GM19035 (cell line): ENCODE results near the gene SNAI1.
"Not testable (repeated sequence)": the region's sequence is repeated elsewhere in the genome, so short reads cannot be mapped to it uniquely, and the experiment has no call there.

Experiments
- ATAC-seq: cut with Tn5 transposase; IDR thresholded peaks from one replicate; pipeline ENCODE4 v1.9.1; 2021; ENCODE audit not compliant: unreplicated experiment

Gene SNAI1

DNA sequence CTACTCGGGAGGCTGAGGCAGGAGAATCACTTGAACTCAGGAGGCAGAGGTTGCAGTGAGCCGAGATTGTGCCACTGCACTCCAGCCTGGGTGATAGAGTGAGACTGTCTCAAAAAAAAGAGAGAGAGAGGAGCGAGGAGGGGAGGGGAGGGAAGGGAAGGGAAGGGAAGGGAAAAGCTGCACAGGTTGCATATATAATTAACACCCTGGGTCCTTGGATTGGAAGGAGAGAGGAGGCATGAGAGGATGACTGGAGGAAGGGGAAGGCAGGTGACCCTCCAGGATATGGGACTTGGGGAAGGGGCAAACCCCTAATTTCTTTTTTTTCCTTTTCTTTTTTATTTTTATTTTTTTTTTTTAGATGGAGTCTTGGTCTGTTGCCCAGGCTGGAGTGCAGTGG is 28.8 kb downstream of the SNAI1 start:
- ATAC-seq, result not testable (repeated sequence)

DNA sequence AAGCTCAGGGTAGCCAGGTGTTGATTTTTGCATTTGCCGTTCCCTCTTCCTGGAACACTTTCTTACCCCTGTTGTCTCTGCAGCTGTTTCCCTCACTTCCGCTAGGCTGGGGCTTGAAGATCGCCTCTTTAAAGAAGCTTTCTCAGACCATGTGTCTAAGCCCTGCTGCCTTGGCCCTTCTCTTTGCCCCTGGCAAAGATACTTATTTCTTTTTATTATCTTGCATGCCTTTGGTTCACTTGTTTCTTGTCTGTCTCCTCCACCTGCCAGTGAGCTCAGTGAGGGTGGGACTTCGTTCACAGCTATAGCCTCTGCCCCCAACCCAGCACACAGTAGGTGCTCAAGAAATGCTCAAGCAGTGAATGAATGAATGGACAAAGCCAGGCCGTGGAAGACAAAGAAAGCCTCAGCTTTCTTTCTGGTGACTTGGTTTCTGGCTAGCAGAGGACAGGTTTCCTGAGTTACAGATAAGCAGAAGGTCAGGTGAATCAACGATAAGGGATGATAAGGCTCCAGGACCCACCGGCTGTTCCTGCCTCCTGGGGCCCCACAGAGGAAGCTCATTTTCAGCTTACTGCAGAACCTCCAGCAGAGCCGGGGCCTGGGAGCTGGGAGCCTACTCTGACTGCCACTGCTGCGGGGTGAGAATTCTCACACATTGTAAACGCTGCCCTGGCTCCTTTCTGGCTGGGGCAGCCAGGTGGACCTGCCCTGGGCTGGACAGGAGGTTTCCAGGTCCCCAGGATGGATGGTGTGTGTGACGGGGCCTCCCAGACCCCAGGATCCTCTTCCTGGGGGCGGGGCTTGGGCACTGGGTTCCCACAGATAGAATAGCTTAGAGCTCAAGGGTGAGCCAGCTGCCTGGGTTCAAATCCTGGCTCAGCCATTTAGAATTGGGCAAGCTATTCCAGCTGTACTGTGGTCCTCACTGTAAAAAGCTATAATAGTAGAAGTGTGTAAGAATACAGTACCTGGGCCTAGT is 29.8 kb downstream of the SNAI1 start:
- no peak for ATAC-seq

DNA sequence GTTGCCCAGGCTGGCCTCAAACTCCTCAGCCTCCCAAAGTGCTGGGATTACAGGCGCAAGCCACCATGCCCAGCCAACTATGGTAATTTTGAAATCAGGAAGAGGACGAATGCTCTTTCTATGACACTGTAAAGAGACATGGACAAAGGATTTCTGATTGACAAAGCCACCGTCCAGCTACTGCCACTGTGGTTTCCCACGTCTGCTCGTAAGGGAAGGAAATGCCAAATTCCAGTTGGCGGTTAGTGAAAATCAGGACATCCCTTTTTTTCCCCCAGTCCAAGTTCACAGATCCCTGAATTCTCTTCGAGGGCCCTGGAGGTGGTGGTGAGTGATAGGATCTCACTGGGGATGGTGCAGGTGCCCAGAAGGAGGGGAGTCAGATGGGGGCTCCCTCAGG is 31.2 kb downstream of the SNAI1 start:
- no peak for ATAC-seq

DNA sequence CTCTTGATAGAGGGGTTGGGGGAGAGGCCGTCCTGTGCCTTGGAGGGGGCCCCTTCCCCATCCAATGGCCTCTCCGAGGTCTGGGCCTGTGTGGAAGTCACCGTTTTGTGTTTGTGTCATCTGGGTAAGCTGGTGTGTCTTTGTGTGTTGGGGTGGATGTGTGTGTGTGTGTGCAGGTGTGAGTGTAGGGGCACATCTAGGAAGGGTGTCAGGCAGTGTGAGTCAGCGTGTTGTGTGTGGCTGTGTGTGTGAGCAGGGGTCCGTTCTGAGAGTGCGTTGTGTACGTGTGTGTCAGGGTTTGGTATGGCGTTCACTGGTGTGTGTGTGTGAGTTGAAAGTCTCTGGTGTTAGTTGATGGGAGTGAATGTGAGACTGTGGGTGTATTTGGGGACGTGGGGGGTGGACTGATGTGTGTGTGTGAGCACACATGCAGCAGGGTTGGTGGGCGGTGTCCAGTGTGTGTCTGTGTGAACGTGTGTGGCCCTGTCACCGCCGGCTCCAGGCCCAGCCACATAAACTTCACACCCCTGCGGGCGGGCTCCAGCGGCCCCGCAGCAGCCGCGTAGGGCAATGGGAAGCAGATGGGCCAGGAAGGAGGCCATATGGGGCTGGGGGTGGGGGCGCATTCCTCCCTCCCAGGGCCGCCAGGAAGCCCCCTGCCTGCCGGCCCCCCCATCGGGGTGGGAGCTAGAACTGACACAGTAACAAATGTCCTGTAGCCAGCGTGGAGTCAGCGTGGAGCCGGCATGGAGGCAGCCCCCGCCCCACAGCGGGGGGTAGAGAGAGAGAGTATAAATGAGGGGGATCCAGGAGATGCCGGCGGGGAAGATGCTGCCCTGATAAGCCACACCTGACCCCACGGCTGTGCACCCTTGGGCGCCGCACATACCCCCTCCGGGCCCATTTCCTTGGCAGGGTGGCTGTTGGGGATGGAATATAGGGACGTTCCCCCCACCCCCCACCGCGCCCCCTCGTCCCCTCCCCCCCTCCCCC is 32.1 kb downstream of the SNAI1 start:
- ATAC-seq, result no peak

DNA sequence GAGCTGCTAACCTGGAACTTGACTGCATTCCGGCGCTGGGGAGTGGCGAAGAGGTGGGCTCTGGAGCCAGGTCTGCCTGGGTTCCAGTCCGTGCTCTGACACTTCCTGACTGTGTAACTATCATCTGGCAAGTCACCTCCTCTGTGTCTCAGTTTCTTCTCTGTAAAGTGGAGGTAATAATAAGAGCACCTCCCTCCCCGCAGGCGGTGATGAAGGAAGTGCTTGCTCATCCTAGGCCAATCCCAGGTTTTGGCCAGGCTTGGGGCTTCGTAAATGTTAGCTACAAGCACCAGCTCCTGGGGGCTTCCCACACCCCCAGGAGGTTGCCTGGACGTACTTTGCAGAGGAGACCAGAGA is 32.8 kb downstream of the SNAI1 start:
- no peak for ATAC-seq

- ATAC-seq, result no peak
These were observed 33.4 kb downstream of the SNAI1 start for GRCh38 chr20:50015993-50016770.

GRCh38 chr20:50017160-50017559 is 34.4 kb downstream of the SNAI1 start:
- ATAC-seq, result no peak

GRCh38 chr20:50017576-50018248 is 34.9 kb downstream of the SNAI1 start:
- no peak for ATAC-seq

DNA sequence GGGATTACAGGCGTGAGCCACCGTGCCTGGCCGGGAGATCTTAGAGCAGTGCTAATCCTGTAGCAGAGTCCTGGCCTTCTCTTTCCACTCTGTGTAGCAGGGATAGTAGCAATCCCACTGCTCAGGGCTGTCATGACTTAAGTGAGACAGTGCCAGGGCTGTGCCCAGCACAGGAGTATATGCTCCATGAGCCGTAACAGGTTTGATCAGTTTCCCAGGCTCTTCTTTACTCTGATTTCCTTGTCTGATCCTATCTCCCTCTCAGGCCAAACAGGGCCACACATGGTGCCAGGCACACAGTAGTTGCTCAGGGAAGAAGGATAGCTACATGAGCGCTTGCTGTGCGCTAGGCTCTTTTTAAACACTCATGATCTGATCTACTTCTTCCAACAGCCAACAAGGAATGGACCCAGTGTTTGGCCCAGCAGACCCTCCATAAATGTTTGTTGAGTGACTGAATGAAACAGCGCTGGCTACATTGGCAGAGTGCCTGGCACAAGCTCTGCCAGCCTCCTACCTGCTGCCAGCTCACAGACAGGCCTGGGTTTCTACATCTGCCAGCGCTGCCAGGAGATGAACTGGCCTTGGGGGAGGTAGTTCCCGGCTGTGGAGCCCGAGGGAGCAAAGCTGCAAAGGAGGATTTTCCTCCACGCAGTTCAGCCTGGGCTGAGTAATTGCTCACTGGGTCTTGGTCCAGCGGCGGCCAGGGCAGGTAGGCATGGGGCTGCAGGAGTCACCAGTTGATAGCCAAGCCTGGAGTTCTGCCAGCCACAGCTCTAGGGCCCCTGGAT is 36.9 kb downstream of the SNAI1 start:
- no peak for ATAC-seq

GRCh38 chr20:50020288-50020687 is 37.5 kb downstream of the SNAI1 start:
- no peak for ATAC-seq

DNA sequence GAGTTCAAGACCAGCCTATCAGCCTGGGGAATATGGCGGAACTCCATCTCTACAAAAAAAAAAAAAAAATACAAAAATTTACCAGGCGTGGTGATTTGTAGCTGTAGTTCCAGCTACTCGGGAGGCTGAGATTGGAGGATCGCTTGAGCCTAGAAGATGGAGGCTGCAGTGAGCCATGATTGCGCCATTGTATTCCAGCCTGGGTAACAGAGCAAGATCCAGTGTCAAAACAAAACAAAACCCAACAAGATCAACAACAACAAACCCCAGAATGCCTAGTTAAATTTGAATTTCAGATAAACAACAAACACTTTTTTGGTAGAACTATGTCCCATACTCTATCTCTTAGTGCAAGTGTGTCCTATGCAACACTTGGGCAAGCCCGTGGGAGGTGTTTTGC is 39.9 kb downstream of the SNAI1 start:
- no peak for ATAC-seq

- no peak for ATAC-seq
These were observed 40.5 kb downstream of the SNAI1 start for GRCh38 chr20:50023116-50023805.

DNA sequence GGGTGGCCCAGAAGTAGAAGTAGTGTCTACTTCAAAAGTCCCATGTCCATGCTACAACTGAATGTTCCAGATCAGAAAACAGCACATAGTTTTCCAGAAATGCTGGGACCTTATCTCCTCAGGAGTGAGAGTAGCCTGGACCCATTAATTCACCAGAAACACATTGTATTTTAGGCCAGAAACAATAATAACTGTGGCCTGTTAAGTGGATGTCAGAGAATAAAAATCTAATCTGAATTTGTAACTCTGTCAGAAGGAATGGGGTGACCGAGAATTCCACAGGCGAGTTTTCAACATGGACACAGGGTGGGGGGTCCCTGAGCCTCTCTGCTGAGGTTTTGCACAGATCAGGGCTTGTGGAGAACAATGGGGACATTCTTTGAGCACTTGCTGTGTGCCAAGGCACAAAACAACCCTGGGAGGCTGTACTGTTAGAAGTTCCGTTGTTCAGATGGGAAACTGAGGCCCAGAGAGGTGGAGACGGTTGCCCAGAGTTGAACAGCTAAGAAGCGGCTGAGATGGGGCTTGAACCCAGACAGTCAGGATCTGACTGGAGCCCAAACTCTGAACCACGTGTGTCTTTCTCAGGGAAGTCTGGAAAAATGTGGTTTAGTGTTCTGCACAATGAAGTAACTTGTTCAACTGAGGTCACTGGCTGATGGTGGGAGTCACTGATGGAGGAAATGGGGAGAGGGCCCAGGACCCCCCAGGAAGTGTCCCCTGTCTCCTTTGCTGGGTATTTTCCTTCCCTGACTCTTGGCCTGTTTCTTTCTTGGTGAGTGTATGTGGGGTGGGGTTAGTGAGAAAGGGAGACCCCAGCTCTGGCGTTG is 44.2 kb downstream of the SNAI1 start:
- no peak for ATAC-seq

DNA sequence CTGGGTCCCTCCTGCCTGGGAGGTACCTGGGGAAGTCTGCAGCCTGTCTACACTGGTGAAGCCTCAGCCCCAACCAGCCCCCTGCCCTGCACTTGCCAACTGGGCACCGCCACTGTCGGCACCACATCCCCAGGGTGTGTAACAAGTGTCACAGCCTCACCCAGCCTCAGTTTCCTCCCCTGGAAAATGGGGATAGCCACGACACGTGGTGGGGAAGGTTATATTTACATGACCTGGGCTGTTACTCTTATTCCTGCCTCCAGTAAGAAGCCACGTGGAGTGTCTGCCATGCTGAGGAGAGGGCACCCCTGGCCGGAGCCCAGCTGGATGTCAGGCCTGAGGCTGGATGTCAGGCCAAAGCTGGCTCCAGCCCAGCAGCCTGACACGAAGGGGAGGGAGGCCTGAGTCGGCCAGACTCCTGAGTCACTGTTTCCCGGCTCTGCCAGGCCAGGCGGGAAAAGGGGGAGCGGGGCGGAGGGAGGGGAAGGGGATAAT is 44.9 kb downstream of the SNAI1 start:
- no peak for ATAC-seq

DNA sequence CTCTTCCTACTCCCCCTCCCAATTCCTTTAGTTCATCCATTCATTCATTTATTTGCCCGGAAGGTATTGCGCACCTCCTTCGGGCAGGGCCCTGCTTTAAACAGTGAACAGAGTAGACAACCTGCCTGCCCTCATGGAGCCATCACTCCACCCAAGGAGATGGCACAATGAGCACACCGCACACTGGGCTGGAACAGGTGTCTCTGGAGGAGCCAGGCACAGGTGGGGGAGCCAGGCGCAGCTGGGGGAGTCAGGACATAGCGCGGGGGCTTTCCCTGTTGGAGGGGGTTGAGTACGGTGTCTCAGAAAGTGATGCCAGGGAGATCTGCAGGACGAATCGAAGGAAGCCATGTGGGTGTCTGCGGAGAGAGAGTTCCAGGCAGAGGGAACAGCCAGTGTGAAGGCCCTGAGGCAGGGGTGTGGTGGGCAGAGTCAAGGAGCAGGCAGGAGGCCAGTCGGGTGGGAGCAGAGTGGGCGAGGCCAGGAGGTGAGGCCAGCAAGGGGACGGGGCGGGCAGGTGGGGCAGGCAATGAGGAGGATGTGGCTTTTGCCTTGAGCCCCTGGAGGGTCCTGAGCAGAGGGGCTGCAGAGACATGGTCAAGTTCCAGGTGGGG is 46.4 kb downstream of the SNAI1 start:
- no peak for ATAC-seq

- ATAC-seq, result no peak
These were observed 47.1 kb downstream of the SNAI1 start for GRCh38 chr20:50029697-50030461.
